HEK293T (cell line): ENCODE data around the gene PRKCZ.

Experiments used
- CTCF ChIA-PET: fragments of 350-600 bp; formaldehyde crosslinking; extraction: SDS; loops from one replicate; lab custom pipeline; 2021; ENCODE audit warnings: antibody characterized with exemption, inconsistent platforms; lab: Yijun Ruan, JAX
- POLR2A ChIA-PET: fragments of 350-600 bp; formaldehyde crosslinking; extraction: SDS; loops from one replicate; lab custom pipeline; 2020; ENCODE audit warnings: antibody characterized with exemption, inconsistent platforms; lab: Yijun Ruan, JAX
- DNase-seq: peaks from one replicate; pipeline ENCODE4 v3.0.0; 2012; ENCODE audit warnings: mixed read lengths; ENCODE audit errors: extremely low spot score
- ARNT ChIP-seq: fragments of 450-650 bp; IDR thresholded peaks from 2 replicates; pipeline ENCODE4 v1.6.1; 2017; ENCODE audit warnings: mild to moderate bottlenecking
- BHLHE40 ChIP-seq: fragments of 450-650 bp; IDR thresholded peaks from 2 replicates; pipeline ENCODE4 v1.6.1; 2016; ENCODE audit warnings: mild to moderate bottlenecking, moderate library complexity, borderline replicate concordance
- CTBP1 ChIP-seq: fragments of 450-650 bp; IDR thresholded peaks from 2 replicates; pipeline ENCODE4 v1.6.1; 2016; ENCODE audit warnings: borderline replicate concordance
- ELF4 ChIP-seq: fragments of 450-650 bp; IDR thresholded peaks from 2 replicates; pipeline ENCODE4 v1.6.1; 2017; ENCODE audit warnings: antibody characterized with exemption
- FOXA1 ChIP-seq: fragments of 450-650 bp; IDR thresholded peaks from 2 replicates; pipeline ENCODE4 v1.6.1; 2016; ENCODE audit warnings: mild to moderate bottlenecking
- FOXM1 ChIP-seq: fragments of 450-650 bp; IDR thresholded peaks from 2 replicates; pipeline ENCODE4 v1.6.1; 2017; ENCODE audit warnings: mild to moderate bottlenecking, borderline replicate concordance
- HDGF ChIP-seq: fragments of 450-650 bp; IDR thresholded peaks from 2 replicates; pipeline ENCODE4 v1.6.1; 2017; ENCODE audit warnings: antibody characterized with exemption, borderline replicate concordance
- NFRKB ChIP-seq: fragments of 450-650 bp; IDR thresholded peaks from 2 replicates; pipeline ENCODE4 v1.6.1; 2016; ENCODE audit warnings: mild to moderate bottlenecking, moderate library complexity
- SP1 ChIP-seq: fragments of 450-650 bp; IDR thresholded peaks from 2 replicates; pipeline ENCODE4 v1.6.1; 2017
- SUZ12 ChIP-seq: fragments of 450-650 bp; IDR thresholded peaks from 2 replicates; pipeline ENCODE4 v1.6.1; 2016; ENCODE audit warnings: mild to moderate bottlenecking
- TARDBP ChIP-seq: fragments of 450-650 bp; IDR thresholded peaks from 2 replicates; pipeline ENCODE4 v1.6.1; 2016
- ZNF384 ChIP-seq: fragments of 450-650 bp; IDR thresholded peaks from 2 replicates; pipeline ENCODE4 v1.6.1; 2016
- TF ChIP-seq, protein P1 (sequence below): fragments of 450-650 bp; IDR thresholded peaks from 2 replicates; pipeline ENCODE4 v1.6.1; 2016

PRKCZ gene

DNA sequence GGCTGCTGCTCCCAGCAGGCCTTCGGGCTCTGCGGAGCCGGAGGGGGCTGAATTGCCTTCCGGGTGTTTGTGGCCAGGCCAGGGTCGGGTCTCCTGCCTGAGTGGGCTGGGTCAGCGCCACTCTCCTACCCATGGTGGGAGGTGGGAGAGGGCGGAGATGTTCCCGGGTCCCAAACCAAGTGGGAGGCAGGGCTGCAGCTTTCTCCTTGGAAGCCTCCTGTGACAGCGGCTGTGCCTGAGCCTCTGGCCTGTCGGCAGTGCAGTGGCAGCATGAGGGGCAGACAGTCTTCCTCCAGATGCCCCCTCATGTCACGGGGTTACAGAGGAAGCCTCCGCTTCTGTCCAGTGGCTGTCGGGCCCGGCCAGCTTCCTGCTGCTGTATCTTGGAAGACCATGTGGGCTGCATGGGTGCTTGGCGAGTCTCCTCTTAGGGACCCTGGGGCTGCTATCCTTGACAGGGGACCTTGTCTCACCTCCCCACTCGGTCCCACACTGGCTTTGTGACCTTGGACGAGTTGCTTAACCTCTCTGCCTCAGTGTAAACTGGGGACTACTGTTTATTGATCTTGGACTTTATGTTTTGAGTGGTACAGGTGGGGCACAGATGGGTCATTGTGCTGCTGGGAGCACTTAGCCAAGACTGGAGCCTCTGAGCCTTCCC lies 182.2 kb downstream of the PRKCZ start:
- TF ChIP-seq TARDBP, result no peak
- no peak for TF ChIP-seq ARNT
- TF ChIP-seq ZNF384, result no peak
- no peak for TF ChIP-seq HDGF
- no peak for TF ChIP-seq SUZ12
- TF ChIP-seq NFRKB, result no peak
- no peak for TF ChIP-seq FOXA1
- TF ChIP-seq BHLHE40, result no peak
- TF ChIP-seq, protein P1, sequence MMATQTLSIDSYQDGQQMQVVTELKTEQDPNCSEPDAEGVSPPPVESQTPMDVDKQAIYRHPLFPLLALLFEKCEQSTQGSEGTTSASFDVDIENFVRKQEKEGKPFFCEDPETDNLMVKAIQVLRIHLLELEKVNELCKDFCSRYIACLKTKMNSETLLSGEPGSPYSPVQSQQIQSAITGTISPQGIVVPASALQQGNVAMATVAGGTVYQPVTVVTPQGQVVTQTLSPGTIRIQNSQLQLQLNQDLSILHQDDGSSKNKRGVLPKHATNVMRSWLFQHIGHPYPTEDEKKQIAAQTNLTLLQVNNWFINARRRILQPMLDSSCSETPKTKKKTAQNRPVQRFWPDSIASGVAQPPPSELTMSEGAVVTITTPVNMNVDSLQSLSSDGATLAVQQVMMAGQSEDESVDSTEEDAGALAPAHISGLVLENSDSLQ, result no peak
- ChIA-PET CTCF (interaction anchor here (0.9 to 1.5 kb wide), 3 partner anchors 10 to 149 kb away, joined by 3 to 5 read pairs (median 3); no protein-coding TSS in a partner anchor), POLR2A (interaction anchor here (0.7 to 1.8 kb wide), 6 partner anchors 11 to 159 kb away, joined by 3 to 6 read pairs (median 4); partner anchors contain the start of genes MORN1 and RER1)
- no peak for DNase-seq

- ChIA-PET CTCF (interaction anchor here (1.2 kb wide), 1 partner anchor 79 kb away, joined by 5 read pairs; no protein-coding TSS in a partner anchor), POLR2A (interaction anchor here (0.7 to 1.8 kb wide), 3 partner anchors 12 to 34 kb away, joined by 3 to 6 read pairs (median 4); no protein-coding TSS in a partner anchor)
- DNase-seq, result no peak
- TF ChIP-seq HDGF, result no peak
Measured at GRCh38 chr1:2232916-2233438, 182.8 kb downstream of the PRKCZ start.

DNA sequence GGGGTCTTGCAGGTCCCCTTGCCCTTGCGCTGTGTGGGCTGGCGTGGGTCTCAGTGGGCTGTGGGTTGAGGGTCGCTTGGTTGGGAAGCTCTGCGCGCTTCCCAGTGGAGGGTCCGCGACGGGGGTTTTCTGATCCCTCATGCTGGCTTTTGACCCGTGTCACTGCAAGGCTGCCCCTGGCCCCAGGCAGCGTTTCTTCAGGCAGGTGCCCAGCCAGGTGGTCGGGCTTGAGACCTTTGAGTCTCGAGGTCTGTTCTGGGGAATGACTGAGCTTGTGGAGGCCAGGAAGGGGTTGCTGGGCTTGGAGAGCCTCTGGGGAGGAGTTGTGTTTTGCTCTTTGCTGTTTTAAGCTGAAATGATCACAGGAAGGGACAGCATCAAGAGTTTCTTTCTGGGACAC lies 183.3 kb downstream of the PRKCZ start:
- ChIA-PET CTCF (interaction anchor here (1.2 kb wide), 1 partner anchor 78 kb away, joined by 5 read pairs; no protein-coding TSS in a partner anchor), POLR2A (interaction anchor here (0.7 to 1.8 kb wide), 2 partner anchors 13 to 34 kb away, joined by 3 to 6 read pairs; no protein-coding TSS in a partner anchor)
- TF ChIP-seq SP1 (no peak), BHLHE40 (no peak), NFRKB (no peak), CTBP1 (no peak), HDGF (no peak)
- no peak for DNase-seq

- DNase-seq, result no peak
Measured at GRCh38 chr1:2233997-2234761, 184.0 kb downstream of the PRKCZ start.

DNA sequence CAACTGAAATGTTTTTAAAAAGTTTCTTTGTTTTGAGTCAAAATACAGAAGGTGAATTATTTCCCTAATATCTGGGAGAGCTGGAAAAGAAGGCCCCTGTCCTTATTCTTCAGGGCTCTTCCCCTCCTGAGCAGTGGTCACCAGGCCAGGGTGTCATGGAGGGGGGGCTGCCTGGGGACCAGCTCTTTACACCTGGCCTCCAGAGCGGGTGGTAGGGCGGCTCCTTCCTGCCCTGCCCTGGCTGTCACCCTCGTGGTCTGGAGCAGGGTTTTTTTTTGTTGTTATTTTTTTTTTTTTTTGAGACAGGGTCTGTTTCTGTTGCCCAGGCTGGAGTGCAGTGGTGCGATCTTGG lies 184.5 kb downstream of the PRKCZ start:
- ChIA-PET CTCF (no interaction called here), POLR2A (no interaction called here)
- DNase-seq, result no peak
- no peak for TF ChIP-seq ARNT

More at GRCh38 chr1:2233997-2234761, 184.0 kb downstream of the PRKCZ start:
- ChIA-PET CTCF (interaction anchor here (1.2 kb wide), 1 partner anchor 78 kb away, joined by 5 read pairs; no protein-coding TSS in a partner anchor), POLR2A (interaction anchor here (1.8 kb wide), 1 partner anchor 35 kb away, joined by 6 read pairs; no protein-coding TSS in a partner anchor)
- TF ChIP-seq ELF4, result no peak
- no peak for TF ChIP-seq BHLHE40
- TF ChIP-seq ARNT, result no peak
- TF ChIP-seq HDGF, result no peak
- no peak for TF ChIP-seq FOXM1
